VCaP (cell line): ENCODE data around the gene NFIB.

Source experiments
- H3K27ac ChIP-seq: fragments of 450-650 bp; 2 replicates; pipeline ENCODE4 v1.5.1; 2017
- CTCF ChIP-seq: fragments of 450-650 bp; conservative IDR thresholded peaks from 2 replicates; pipeline ENCODE4 v1.5.1; 2017; ENCODE audit warnings: mild to moderate bottlenecking, moderate library complexity

NFIB gene

GRCh38 chr9:14107495-14107894 is 206.4 kb downstream of the NFIB start:
- H3K27ac ChIP-seq = peak overlapping the region; percentile 75
- no peak for TF ChIP-seq CTCF

- peak overlapping the region; percentile 75 for H3K27ac ChIP-seq
- TF ChIP-seq CTCF = no peak
Observed at GRCh38 chr9:14106699-14107098, 207.2 kb downstream of the NFIB start.

- peak overlapping the region; percentile 75 for H3K27ac ChIP-seq
- TF ChIP-seq CTCF = no peak
Observed at GRCh38 chr9:14104496-14104895, 209.4 kb downstream of the NFIB start.

GRCh38 chr9:14103115-14103514 is 210.8 kb downstream of the NFIB start:
- TF ChIP-seq CTCF = no peak
- H3K27ac ChIP-seq = no peak overlapping the region

GRCh38 chr9:14099737-14100136 is 214.2 kb downstream of the NFIB start:
- H3K27ac ChIP-seq = peak overlapping the region; percentile 82
- TF ChIP-seq CTCF = no peak

GRCh38 chr9:14098486-14099180 is 215.3 kb downstream of the NFIB start:
- H3K27ac ChIP-seq = peak overlapping the region; percentile 82
- TF ChIP-seq CTCF = no peak

- TF ChIP-seq CTCF = no peak
- peak overlapping the region; percentile 82 for H3K27ac ChIP-seq
Observed at GRCh38 chr9:14097666-14098415, 216.1 kb downstream of the NFIB start.
